Cardiac fibroblast (primary cell): ENCODE data around the gene SPAG6.

Experiments used
- DNase-seq, 2 donors: peaks; one replicate each; pipeline versions ENCODE4 v3.0.0 to v3.0.0-alpha.2; 2010; ENCODE audit warnings: low read depth in 2 of 2
- H3K4me3 ChIP-seq, 2 donors: replicated peaks in 1 of 2; 1 replicate in 1 of 2; 2 replicates in 1 of 2; pipeline ENCODE4 v1.5.1; 2011; ENCODE audit warnings: low read depth in 2 of 2, low read length in 2 of 2, mild to moderate bottlenecking in 2 of 2, moderate library complexity in 1 of 2
- CTCF ChIP-seq: IDR thresholded peaks from one replicate; pipeline ENCODE4 v1.5.1; 2011; ENCODE audit warnings: low read depth, mild to moderate bottlenecking, low read length, inconsistent platforms

Gene SPAG6

GRCh38 chr10:22329150-22329549, 16.1 kb upstream of the SPAG6 start:
- no peak for DNase-seq
- no peak overlapping the region for H3K4me3 ChIP-seq
- no peak for TF ChIP-seq CTCF

- no peak for DNase-seq
- TF ChIP-seq CTCF: no peak
- no peak overlapping the region for H3K4me3 ChIP-seq
Measured at GRCh38 chr10:22332116-22332692, 13.1 kb upstream of the SPAG6 start.

GRCh38 chr10:22333167-22333974, 11.9 kb upstream of the SPAG6 start:
- TF ChIP-seq CTCF: no peak
- DNase-seq: no peak
- H3K4me3 ChIP-seq: no peak overlapping the region

- no peak overlapping the region for H3K4me3 ChIP-seq
- DNase-seq: no peak
- no peak for TF ChIP-seq CTCF
Measured at GRCh38 chr10:22333975-22334282, 11.4 kb upstream of the SPAG6 start.

GRCh38 chr10:22334414-22335172, 10.7 kb upstream of the SPAG6 start:
- no peak for TF ChIP-seq CTCF
- DNase-seq: no peak

GRCh38 chr10:22335173-22335933, 9.9 kb upstream of the SPAG6 start:
- DNase-seq: peak; percentile 68 to 69
- H3K4me3 ChIP-seq: peak overlapping the region; percentile 47 to 54
- peak; percentile 19 for TF ChIP-seq CTCF

More at GRCh38 chr10:22334414-22335172, 10.7 kb upstream of the SPAG6 start:
- H3K4me3 ChIP-seq: peak overlapping the region; percentile 47 to 54
